Measurements from ENCODE around the gene PRRT3.
A peak's percentile ranks its signal among the peaks of the same experiment; 100 is the strongest.

PRRT3 gene

GRCh38 chr3:9957214-9957613, 5.0 kb upstream of the PRRT3 start:
- Histone ChIP-seq H3K4me3 (ENCODE audit: low read length) (no peak overlapping the region), H3K9ac (ENCODE audit: low read length) (no peak overlapping the region), H3K4me1 (ENCODE audit: control insufficient read depth, insufficient read depth, low read length) (no peaks in the 10 kb centered on the region), H3K36me3 (ENCODE audit: control insufficient read depth, insufficient read depth, low read length) (peaks cover 5% of the 10 kb centered on the region), H3K27me3 (ENCODE audit: control insufficient read depth, insufficient read depth, low read length) (no peaks in the 10 kb centered on the region), H3K27ac (ENCODE audit: low read depth, low read length) (no peak overlapping the region)

- Histone ChIP-seq H3K36me3 (ENCODE audit: control insufficient read depth, insufficient read depth, low read length) (peaks cover 5% of the 10 kb centered on the region), H3K27me3 (ENCODE audit: control insufficient read depth, insufficient read depth, low read length) (no peaks in the 10 kb centered on the region), H3K9ac (ENCODE audit: low read length) (no peak overlapping the region), H3K4me3 (ENCODE audit: low read length) (no peak overlapping the region), H3K4me1 (ENCODE audit: control insufficient read depth, insufficient read depth, low read length) (peaks cover 2% of the 10 kb centered on the region), H3K27ac (ENCODE audit: low read depth, low read length) (peak overlapping the region; percentile 34)
Observed at GRCh38 chr3:9955611-9956352, 3.6 kb upstream of the PRRT3 start.

- H3K4me3 ChIP-seq (ENCODE audit: low read length): no peak overlapping the region
- no peaks in the 10 kb centered on the region for H3K27me3 ChIP-seq (ENCODE audit: control insufficient read depth, insufficient read depth, low read length)
- peaks cover 2% of the 10 kb centered on the region for H3K4me1 ChIP-seq (ENCODE audit: control insufficient read depth, insufficient read depth, low read length)
- peaks cover 5% of the 10 kb centered on the region for H3K36me3 ChIP-seq (ENCODE audit: control insufficient read depth, insufficient read depth, low read length)
- H3K27ac ChIP-seq (ENCODE audit: low read depth, low read length): no peak overlapping the region
- H3K9ac ChIP-seq (ENCODE audit: low read length): no peak overlapping the region
Observed at GRCh38 chr3:9955067-9955502, 2.9 kb upstream of the PRRT3 start.

- Histone ChIP-seq H3K27ac (ENCODE audit: low read depth, low read length) (no peak overlapping the region), H3K4me3 (ENCODE audit: low read length) (peak overlapping the region; percentile 69), H3K36me3 (ENCODE audit: control insufficient read depth, insufficient read depth, low read length) (no peaks in the 10 kb centered on the region), H3K4me1 (ENCODE audit: control insufficient read depth, insufficient read depth, low read length) (peaks cover 2% of the 10 kb centered on the region), H3K9ac (ENCODE audit: low read length) (peak overlapping the region; percentile 14), H3K27me3 (ENCODE audit: control insufficient read depth, insufficient read depth, low read length) (no peaks in the 10 kb centered on the region)
Observed at GRCh38 chr3:9951598-9951961, 628 bp downstream of the PRRT3 start.

- no peaks in the 10 kb centered on the region for H3K27me3 ChIP-seq (ENCODE audit: control insufficient read depth, insufficient read depth, low read length)
- peaks cover 2% of the 10 kb centered on the region for H3K4me1 ChIP-seq (ENCODE audit: control insufficient read depth, insufficient read depth, low read length)
- H3K9ac ChIP-seq (ENCODE audit: low read length): no peak overlapping the region
- H3K4me3 ChIP-seq (ENCODE audit: low read length): no peak overlapping the region
- no peaks in the 10 kb centered on the region for H3K36me3 ChIP-seq (ENCODE audit: control insufficient read depth, insufficient read depth, low read length)
- no peak overlapping the region for H3K27ac ChIP-seq (ENCODE audit: low read depth, low read length)
Observed at GRCh38 chr3:9951126-9951525, 1.1 kb downstream of the PRRT3 start.

GRCh38 chr3:9949626-9950025, 2.6 kb downstream of the PRRT3 start:
- Histone ChIP-seq H3K27ac (ENCODE audit: low read depth, low read length) (no peak overlapping the region), H3K4me3 (ENCODE audit: low read length) (no peak overlapping the region), H3K9ac (ENCODE audit: low read length) (no peak overlapping the region), H3K36me3 (ENCODE audit: control insufficient read depth, insufficient read depth, low read length) (no peaks in the 10 kb centered on the region), H3K27me3 (ENCODE audit: control insufficient read depth, insufficient read depth, low read length) (no peaks in the 10 kb centered on the region), H3K4me1 (ENCODE audit: control insufficient read depth, insufficient read depth, low read length) (peaks cover 2% of the 10 kb centered on the region)

GRCh38 chr3:9949115-9949514, 3.1 kb downstream of the PRRT3 start:
- Histone ChIP-seq H3K4me1 (ENCODE audit: control insufficient read depth, insufficient read depth, low read length) (peaks cover 2% of the 10 kb centered on the region), H3K36me3 (ENCODE audit: control insufficient read depth, insufficient read depth, low read length) (no peaks in the 10 kb centered on the region), H3K27ac (ENCODE audit: low read depth, low read length) (no peak overlapping the region), H3K9ac (ENCODE audit: low read length) (no peak overlapping the region), H3K27me3 (ENCODE audit: control insufficient read depth, insufficient read depth, low read length) (no peaks in the 10 kb centered on the region), H3K4me3 (ENCODE audit: low read length) (no peak overlapping the region)

- Histone ChIP-seq H3K4me3 (ENCODE audit: low read length) (no peak overlapping the region), H3K27me3 (ENCODE audit: control insufficient read depth, insufficient read depth, low read length) (no peaks in the 10 kb centered on the region), H3K4me1 (ENCODE audit: control insufficient read depth, insufficient read depth, low read length) (peaks cover 2% of the 10 kb centered on the region), H3K36me3 (ENCODE audit: control insufficient read depth, insufficient read depth, low read length) (no peaks in the 10 kb centered on the region), H3K27ac (ENCODE audit: low read depth, low read length) (no peak overlapping the region), H3K9ac (ENCODE audit: low read length) (no peak overlapping the region)
Observed at GRCh38 chr3:9948586-9948985, 3.6 kb downstream of the PRRT3 start.

- Histone ChIP-seq H3K4me3 (ENCODE audit: low read length) (peak overlapping the region; percentile 80), H3K27me3 (ENCODE audit: control insufficient read depth, insufficient read depth, low read length) (no peaks in the 10 kb centered on the region), H3K9ac (ENCODE audit: low read length) (peak overlapping the region; percentile 77), H3K36me3 (ENCODE audit: control insufficient read depth, insufficient read depth, low read length) (peaks cover 3% of the 10 kb centered on the region), H3K4me1 (ENCODE audit: control insufficient read depth, insufficient read depth, low read length) (peaks cover 2% of the 10 kb centered on the region), H3K27ac (ENCODE audit: low read depth, low read length) (peak overlapping the region; percentile 86)
Observed at GRCh38 chr3:9947025-9947995, 4.9 kb downstream of the PRRT3 start.

GRCh38 chr3:9946112-9947024, 5.8 kb downstream of the PRRT3 start:
- H3K4me3 ChIP-seq (ENCODE audit: low read length): peak overlapping the region; percentile 80
- no peaks in the 10 kb centered on the region for H3K27me3 ChIP-seq (ENCODE audit: control insufficient read depth, insufficient read depth, low read length)
- peak overlapping the region; percentile 86 for H3K27ac ChIP-seq (ENCODE audit: low read depth, low read length)
- H3K9ac ChIP-seq (ENCODE audit: low read length): peak overlapping the region; percentile 77
- peaks cover under 1% of the 10 kb centered on the region for H3K4me1 ChIP-seq (ENCODE audit: control insufficient read depth, insufficient read depth, low read length)
- H3K36me3 ChIP-seq (ENCODE audit: control insufficient read depth, insufficient read depth, low read length): peaks cover 3% of the 10 kb centered on the region

- H3K4me1 ChIP-seq (ENCODE audit: control insufficient read depth, insufficient read depth, low read length): no peaks in the 10 kb centered on the region
- H3K9ac ChIP-seq (ENCODE audit: low read length): no peak overlapping the region
- peaks cover 7% of the 10 kb centered on the region for H3K36me3 ChIP-seq (ENCODE audit: control insufficient read depth, insufficient read depth, low read length)
- H3K27me3 ChIP-seq (ENCODE audit: control insufficient read depth, insufficient read depth, low read length): no peaks in the 10 kb centered on the region
- no peak overlapping the region for H3K4me3 ChIP-seq (ENCODE audit: low read length)
- H3K27ac ChIP-seq (ENCODE audit: low read depth, low read length): no peak overlapping the region
Observed at GRCh38 chr3:9945358-9945757, 6.8 kb downstream of the PRRT3 start.

GRCh38 chr3:9944271-9944670, 7.9 kb downstream of the PRRT3 start:
- no peaks in the 10 kb centered on the region for H3K4me1 ChIP-seq (ENCODE audit: control insufficient read depth, insufficient read depth, low read length)
- peaks cover 7% of the 10 kb centered on the region for H3K36me3 ChIP-seq (ENCODE audit: control insufficient read depth, insufficient read depth, low read length)
- no peak overlapping the region for H3K4me3 ChIP-seq (ENCODE audit: low read length)
- no peaks in the 10 kb centered on the region for H3K27me3 ChIP-seq (ENCODE audit: control insufficient read depth, insufficient read depth, low read length)
- H3K27ac ChIP-seq (ENCODE audit: low read depth, low read length): no peak overlapping the region
- H3K9ac ChIP-seq (ENCODE audit: low read length): no peak overlapping the region

Measured in rectal smooth muscle tissue (tissue), 1 donor.